ENCODE results near the gene LSM10. TPM values are rescaled to one million over a fixed set of nuclear protein-coding genes. Genes with fewer than 3 reads are reported as not detected.

The LSM10 gene
- total RNA-seq, 1 donor from 2014 or later = 8.8 TPM

DNA sequence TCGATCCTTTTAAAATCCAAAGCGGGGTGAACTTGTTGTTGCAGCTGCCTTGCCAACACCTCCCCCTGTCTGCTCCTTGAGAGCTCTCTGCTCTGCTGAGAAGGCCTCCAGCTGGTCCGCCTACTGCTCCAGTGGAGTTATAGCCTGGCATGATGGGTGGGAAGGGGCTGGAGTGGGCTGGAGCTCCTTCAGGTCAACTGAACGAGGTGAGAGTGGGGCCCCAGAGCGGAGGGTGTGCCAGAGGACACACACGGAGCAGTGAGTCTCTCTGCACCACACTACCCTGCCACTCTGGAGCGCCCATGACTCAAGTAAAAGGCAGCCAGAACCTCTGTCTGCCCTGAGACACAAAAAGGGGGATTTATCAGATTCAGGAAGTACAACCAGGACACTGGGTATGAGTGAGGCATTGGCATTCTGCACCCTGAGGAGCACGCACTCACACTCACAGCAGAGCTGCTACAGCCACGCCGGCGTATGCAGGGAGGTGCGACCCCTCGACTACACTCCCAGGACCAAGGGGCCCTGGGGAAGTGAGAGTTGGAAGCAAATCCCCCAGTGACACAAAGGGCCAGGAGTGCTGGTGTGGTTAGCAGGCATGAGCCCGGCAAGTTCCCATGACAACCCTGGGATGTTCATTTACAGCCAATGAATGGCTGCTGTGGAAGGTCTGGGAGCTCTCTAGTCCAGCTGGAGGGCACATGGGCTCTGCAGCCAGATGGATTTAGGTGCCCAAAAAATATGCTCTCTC, 46.3 kb downstream of the LSM10 start:
- peak; percentile 42 for DNase-seq

DNA sequence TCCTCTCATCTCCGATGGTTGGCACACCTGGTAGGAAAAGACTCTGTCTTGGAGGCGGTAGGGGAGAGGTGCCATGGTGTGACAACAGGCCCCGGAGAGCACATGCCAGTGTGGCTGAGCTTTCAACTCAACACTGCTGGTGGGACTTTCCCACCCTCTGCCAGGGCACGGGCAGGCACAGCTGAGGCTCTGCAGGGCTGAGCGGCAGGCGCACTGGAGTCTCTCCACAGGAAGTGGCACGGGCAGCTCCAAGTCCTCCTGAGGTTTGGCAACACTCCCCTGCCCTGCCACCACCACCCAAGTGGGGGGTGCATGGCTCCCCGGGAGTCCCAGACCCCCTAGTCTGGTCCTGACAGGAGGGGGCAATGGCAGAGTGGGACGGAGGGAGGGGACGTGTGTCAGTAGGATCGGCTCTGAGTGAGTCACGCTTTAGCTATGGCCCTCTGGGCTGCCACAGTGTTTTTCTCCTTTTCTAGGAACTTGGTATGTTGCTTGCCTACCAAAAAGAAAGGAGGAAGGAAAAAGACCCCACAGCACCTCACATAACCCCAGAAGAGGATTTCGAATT, 47.0 kb downstream of the LSM10 start:
- DNase-seq = peak; percentile 50

DNA sequence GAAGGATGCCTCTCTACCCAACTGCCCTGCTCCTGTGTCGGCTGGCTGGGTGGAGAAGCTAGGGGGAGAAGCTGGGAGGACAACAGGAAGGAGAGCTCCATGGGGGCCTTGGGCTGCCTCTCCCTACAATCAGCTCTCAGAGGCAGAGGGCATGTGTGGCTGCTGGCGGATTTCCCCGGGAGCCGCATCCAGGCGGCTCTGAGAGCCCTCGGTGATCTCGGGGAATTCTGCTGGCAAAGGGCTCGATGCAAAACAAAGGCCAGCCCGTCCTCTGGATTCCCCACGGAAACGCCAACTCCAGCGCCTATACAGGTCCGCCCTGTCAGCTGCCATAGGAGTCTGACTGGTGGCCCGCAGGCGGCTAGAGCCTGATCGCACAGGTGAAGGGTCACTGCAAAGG, 47.9 kb downstream of the LSM10 start:
- no peak for DNase-seq

DNA sequence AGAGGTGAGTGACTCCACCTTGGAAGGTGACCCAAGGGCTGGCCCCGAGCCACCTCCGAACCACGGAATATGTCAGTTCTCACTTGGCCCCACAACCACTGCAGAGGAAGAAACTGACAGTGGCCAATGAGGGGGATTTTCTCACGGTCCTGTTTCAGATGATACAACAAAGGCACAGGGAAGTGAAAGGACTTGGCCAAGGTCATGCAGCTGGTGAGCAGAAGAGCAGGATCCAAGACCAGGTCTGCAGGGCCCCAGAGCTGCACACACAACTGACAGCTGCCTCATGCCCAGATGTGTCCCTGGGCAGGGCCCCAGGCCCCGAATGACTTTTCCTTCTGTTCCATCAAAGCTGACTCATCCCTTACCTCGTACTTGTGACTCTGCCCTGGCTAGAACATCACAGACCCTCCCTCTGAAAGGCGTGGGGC, 48.5 kb downstream of the LSM10 start:
- no peak for DNase-seq

DNA sequence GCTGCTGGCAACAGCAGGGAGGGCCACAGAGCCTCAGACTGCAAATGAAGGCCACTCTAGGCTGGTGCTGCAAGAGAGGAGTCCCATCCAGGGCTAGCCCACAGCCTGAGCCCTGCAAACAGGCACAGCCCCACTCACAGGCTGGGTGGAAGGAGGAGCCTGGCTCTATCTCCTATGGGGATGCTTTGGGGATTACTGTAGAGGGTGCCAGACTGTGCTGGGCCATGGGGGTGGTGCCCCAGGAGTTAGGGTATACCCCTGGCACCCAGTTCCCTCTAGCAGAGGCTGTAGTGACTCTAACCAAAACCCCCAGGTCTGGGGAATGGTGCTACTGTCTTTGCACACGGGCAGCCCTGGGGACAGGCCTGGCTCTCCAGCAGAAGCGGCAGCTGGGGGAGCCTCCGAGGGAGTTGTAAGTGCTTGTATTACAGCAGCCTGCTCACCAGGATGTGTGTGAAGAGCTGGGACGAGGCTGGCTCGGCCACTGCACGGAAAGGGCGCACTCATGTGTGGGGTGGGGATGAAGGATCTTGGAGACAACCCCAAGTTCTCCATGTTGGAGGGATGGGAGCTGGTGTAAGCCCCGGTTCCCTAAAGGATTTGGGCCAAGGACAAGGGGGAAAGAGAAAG, 50.9 kb downstream of the LSM10 start:
- DNase-seq = no peak

DNA sequence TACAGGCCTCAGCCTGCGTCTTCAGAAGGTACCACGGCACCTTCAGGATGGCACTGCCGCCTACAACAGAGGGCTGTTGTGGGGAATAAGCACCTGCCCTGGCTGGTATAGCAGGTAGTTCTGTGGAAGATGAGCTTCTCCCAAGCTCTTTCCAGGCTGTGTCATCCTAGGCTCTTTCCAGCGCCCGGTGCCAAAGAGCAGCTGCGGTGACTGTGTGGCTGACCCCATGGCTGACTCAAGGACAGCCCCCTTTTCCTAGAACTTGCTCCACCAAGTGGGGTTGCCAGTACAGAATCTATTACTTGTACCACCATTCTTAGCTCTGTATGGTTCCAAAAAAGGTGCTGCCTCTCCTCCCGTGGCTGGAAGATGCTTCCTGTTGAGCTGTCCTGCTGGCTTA, 52.4 kb downstream of the LSM10 start:
- DNase-seq = no peak

DNA sequence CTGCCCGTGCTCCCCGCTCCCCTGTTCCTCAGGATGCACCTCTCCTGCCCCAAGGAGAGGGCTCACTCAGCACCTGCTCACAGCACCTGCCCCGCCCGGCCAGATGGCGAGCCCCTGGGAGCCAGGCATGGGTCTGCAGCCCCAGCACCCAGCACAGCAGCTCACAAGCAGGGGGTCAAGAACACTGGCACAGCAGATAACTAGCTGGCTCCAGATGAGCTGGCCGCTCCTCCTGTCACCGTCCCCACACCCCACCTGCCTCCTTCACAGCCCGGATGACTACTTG, 53.4 kb downstream of the LSM10 start:
- no peak for DNase-seq

DNA sequence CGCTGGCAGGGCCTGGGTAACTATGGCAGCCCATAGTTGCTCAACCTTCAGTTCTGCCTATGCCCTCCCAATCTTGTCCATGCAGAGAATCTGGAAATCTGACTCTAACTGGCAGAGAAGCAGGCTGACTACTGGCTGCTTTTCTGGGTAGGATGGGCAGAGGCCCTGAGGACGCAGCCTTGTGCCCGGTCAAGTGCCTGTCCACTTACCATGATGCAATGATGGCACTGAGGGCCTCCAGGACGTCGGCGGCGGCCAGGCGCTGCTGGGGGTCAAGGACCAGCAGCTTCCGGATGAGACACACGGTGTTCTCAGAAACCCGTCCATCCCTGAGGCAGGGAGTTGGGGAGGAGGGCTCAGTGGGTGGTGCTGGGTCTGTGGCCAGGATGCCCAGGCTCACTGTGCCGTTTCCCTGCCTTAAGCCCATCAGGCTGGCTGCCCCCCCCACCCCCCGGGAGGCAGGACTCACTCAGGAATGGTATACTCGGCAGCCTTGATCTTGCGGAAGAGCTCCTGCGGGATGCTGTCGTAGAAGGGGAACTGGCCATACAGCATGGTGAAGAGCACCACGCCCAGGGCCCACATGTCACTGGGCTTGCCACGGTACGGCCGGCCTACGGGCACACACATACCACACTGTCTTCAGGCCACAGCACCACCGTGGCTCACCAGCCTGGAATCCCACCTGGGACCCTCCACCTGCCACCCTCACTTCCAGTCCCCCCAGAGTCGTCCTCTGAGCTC, 53.9 kb downstream of the LSM10 start:
- DNase-seq = no peak

Small RNA genes lying within 50 kb of the gene (small RNA-seq; reads per million reads assigned to genes)
- gene RNU4-27P (ENCODE audit: low replicate concordance) (not detected), gene SNORA63C (ENCODE audit: low replicate concordance) (0.26 reads per million, percentile 44 among the genes with 10 or more reads in this experiment)

Other genes with a start within 250 kb of the LSM10 start
- gene TRAPPC3, start 248.4 kb downstream of the LSM10 start, total RNA-seq = 32.4 TPM
- gene MAP7D1, start 241.7 kb downstream of the LSM10 start, total RNA-seq = 134 TPM
- gene THRAP3, start 173.5 kb downstream of the LSM10 start, total RNA-seq = 107 TPM
- gene SH3D21, start 91.5 kb downstream of the LSM10 start, total RNA-seq = 5.4 TPM
- 25.7 TPM for gene EVA1B, start 74.3 kb downstream of the LSM10 start, total RNA-seq
- 18.9 TPM for gene STK40, start 12.0 kb downstream of the LSM10 start, total RNA-seq
- 5.7 TPM for gene OSCP1, start 52.5 kb upstream of the LSM10 start, total RNA-seq
- 28.3 TPM for gene MRPS15, start 66.5 kb upstream of the LSM10 start, total RNA-seq
- gene CSF3R, start 85.0 kb upstream of the LSM10 start, total RNA-seq = 13.3 TPM